ENCODE data around the gene SHOX. TPM values are rescaled to one million over a fixed set of nuclear protein-coding genes. Genes with fewer than 3 reads are reported as not detected.

SHOX gene
- total and polyA plus RNA-seq, 10 of the 15 experiments (the other 5 are each of a cell fraction or from before 2014, with no cell fraction given): 0.42 TPM; not detected in 9

DNA sequence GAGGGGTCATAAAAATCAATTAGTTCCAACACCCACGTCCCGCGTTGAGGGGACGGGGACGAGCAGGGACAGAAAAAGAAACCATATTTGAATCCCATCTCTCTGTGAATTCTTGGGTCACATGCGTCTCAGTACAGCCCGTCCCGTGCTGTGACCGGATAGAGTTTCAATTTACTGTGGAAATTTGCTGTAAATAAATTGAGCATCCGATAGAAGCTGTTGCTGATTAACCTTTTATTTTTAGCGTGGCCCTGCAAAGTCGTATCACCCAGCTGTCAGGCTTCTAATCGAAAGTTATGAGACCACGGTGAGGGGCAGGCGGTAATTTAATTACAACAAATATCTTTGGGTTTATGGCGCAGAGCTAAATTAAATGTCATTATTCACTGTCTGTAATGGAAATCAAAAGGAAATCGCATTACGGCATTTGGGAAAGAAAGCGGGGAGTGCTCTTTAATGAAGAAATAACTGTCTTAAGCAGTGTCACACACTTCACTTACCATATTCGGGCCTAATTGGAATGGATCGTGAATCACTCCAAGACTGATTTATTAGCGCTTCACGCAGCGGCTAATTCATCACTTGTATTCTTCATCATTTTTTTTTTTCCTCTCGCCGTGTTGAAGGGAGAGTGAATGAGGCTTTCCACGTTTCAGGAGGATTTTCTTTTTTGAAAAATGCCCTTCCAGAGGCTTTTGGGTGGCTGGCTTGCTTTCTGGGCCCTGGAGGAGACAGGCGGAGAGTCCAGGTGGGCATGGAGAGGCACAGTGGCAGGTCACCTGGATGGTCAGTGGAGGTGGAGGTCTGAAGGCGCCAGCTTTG, 7.3 kb downstream of the SHOX start (continued):
- TF ChIP-seq NFYA (IDR thresholded peaks at IDR 0.05; ENCODE audit: borderline replicate concordance, low read depth, low read length): no peak
- TF ChIP-seq ZBTB11 (CRISPR knock-in tag; IDR thresholded peaks at IDR 0.05): no peak

DNA sequence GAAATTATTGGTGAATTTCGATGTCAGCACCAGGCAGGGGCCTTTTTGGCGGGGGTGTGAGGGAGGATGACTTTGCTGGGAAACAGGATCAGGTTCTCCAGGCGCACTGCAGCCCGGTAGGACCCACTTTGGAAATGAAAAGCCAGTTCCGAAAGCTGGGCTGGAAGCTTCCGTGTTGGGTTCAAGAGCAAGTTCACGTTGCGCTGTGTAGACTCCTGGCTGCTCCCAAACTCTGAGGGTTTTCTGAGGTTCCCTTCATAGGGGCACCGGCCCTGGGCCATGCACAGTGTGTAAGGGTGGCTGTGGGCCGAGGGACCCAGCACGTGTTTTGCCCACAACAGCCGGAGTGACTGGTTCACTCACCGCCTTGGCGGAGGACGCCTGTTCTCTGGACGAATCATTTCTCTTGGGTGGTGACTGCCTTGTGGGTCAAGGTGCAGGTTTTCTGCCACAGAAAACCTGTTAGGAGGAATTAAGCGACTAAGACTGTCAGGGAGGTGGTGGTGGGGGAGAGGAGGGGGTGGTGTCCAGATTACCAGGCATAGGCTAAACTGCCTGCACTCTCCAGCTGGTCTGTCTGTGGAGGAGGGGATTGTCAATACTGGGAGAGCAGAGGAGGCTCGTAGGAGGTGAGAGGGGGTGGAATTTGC, 8.0 kb downstream of the SHOX start:
- WGBS (ENCODE audit: insufficient coverage, insufficient replicate concordance, low lambda C conversion rate, missing lambda C conversion rate): 20% methylated on average over 18 of the region's 18 CpGs
- in situ Hi-C loops (cut with MboI) (no loop called here), intact Hi-C loops (cut with micrococcal nuclease; ENCODE audit: unreplicated experiment) (no loop called here)
- ChIA-PET CTCF (no interaction called here), RAD21 (ENCODE audit: unreplicated experiment) (no interaction called here), POLR2A (no interaction called here), SMC1A (ENCODE audit: uncharacterized antibody, unreplicated experiment) (no interaction called here)
- no peak for FAIRE-seq
- H3K9ac ChIP-seq (ENCODE audit: control insufficient read depth, insufficient read depth, low read length): no peak overlapping the region
- no peak overlapping the region for H3K4me2 ChIP-seq (ENCODE audit: control insufficient read depth, insufficient read depth)
- no peaks in the 10 kb centered on the region for H3K27me3 ChIP-seq (replicated peaks in 1 of 2; ENCODE audit: control insufficient read depth in 2 of 2, insufficient read depth in 2 of 2, low read length in 1 of 2)
- no peak for ATAC-seq
- no peaks in the 10 kb centered on the region for H3K4me1 ChIP-seq (ENCODE audit: control insufficient read depth, insufficient read depth, low read length)
- DNase-seq (ENCODE audit: low read depth, low spot score): no peak
- H2AFZ ChIP-seq (ENCODE audit: control insufficient read depth, low read depth, low read length): no peak overlapping the region
- no peaks in the 10 kb centered on the region for H3K36me3 ChIP-seq (ENCODE audit: control insufficient read depth in 2 of 2, insufficient read depth in 2 of 2, low read length in 1 of 2)
- H3K79me2 ChIP-seq (ENCODE audit: control insufficient read depth, insufficient read depth, low read length): no peaks in the 10 kb centered on the region
- no peak overlapping the region for H3K4me3 ChIP-seq
- TF ChIP-seq NFXL1 (IDR thresholded peaks at IDR 0.05; ENCODE audit: borderline replicate concordance) (no peak), TCF12 (IDR thresholded peaks at IDR 0.05; ENCODE audit: low read depth, low read length) (no peak)
- no peaks in the 10 kb centered on the region; the same call in 2 of the 3 replicates for H3K9me3 ChIP-seq (replicated peaks; ENCODE audit: control insufficient read depth, insufficient read depth, low read length)
- no peaks in the 10 kb centered on the region for H4K20me1 ChIP-seq (ENCODE audit: control insufficient read depth, insufficient read depth)
- no TSS peak for BruUV-seq (replicated peaks)
- H3K27ac ChIP-seq (ENCODE audit: control insufficient read depth, insufficient read depth): no peak overlapping the region

All from GM12878 (cell line).